KMS-11 (cell line): ENCODE results near the gene HYAL1.
"Not testable (repeated sequence)": the region's sequence is repeated elsewhere in the genome, so short reads cannot be mapped to it uniquely, and the experiment has no call there.

Experiments used
- H2AFZ ChIP-seq: fragments of 200-600 bp; sonication (generic); 2 replicates; pipeline ENCODE4 v1.6.1; 2016; ENCODE audit warnings: antibody characterized with exemption, mixed run types, low read depth
- H3K27ac ChIP-seq: fragments of 200-600 bp; sonication (generic); 2 replicates; pipeline ENCODE4 v1.6.1; 2016; ENCODE audit warnings: mild to moderate bottlenecking, mixed run types
- H3K27me3 ChIP-seq: fragments of 200-600 bp; sonication (generic); 2 replicates; pipeline ENCODE4 v1.6.1; 2017; ENCODE audit warnings: mild to moderate bottlenecking, low read depth, mixed run types, moderate library complexity; ENCODE audit not compliant: insufficient read depth
- H3K36me3 ChIP-seq: fragments of 200-600 bp; sonication (generic); 2 replicates; pipeline ENCODE4 v1.6.1; 2017; ENCODE audit warnings: mild to moderate bottlenecking, mixed run types; ENCODE audit not compliant: insufficient read depth
- H3K4me1 ChIP-seq: fragments of 200-600 bp; sonication (generic); 2 replicates; pipeline ENCODE4 v1.6.1; 2016; ENCODE audit warnings: mild to moderate bottlenecking, low read depth, mixed run types; ENCODE audit not compliant: poor library complexity, severe bottlenecking
- H3K4me2 ChIP-seq: fragments of 200-600 bp; sonication (generic); 2 replicates; pipeline ENCODE4 v1.7.0; 2016; ENCODE audit warnings: mild to moderate bottlenecking, mixed run types
- H3K4me3 ChIP-seq: fragments of 200-600 bp; sonication (generic); IDR thresholded peaks from 2 replicates; pipeline ENCODE4 v1.6.1; 2017; ENCODE audit warnings: low read depth, low read length, mixed read lengths; ENCODE audit not compliant: insufficient read depth
- H3K79me2 ChIP-seq: fragments of 200-600 bp; sonication (generic); 2 replicates; pipeline ENCODE4 v1.6.1; 2016; ENCODE audit warnings: low read depth, mixed run types; ENCODE audit not compliant: insufficient read depth
- H3K9ac ChIP-seq: fragments of 200-600 bp; sonication (generic); 2 replicates; pipeline ENCODE4 v1.6.1; 2016; ENCODE audit warnings: mild to moderate bottlenecking, mixed run types
- H4K20me1 ChIP-seq: fragments of 200-600 bp; sonication (generic); 2 replicates; pipeline ENCODE4 v1.6.1; 2016; ENCODE audit warnings: mild to moderate bottlenecking, mixed run types; ENCODE audit not compliant: insufficient read depth
- TF ChIP-seq, protein P1 (sequence below): fragments of 200-600 bp; sonication (generic); conservative IDR thresholded peaks from 2 replicates; pipeline ENCODE4 v1.6.1; 2017; ENCODE audit warnings: low read depth, mild to moderate bottlenecking, antibody characterized with exemption, low read length, moderate library complexity, mixed read lengths

The HYAL1 gene

DNA sequence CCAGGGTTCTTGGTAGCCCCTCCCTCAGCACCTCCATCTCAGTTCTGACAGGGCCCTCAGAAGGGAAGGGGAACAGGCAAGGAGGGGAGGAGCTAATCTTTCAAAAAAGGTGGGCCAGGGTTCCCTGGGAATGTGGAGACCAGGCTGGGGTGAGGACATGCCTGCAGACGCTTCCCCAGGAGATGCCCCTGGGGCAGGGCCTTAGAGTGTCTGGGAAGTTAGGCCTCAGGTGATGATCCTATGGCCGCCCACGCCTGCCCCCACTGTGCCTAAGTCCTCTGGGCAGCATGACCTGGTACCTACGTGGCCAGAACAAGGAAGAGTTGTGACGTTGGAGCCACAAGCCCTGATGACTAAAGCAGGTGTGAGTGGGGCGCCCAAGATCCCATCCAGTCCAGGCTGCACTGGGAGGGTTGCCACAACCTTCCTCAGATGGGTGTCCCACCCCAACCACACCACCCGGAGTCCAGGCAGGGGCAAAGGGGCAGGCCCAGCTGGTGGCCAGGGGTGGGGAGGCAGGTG, 38.3 kb downstream of the HYAL1 start:
- Histone ChIP-seq H3K36me3 (no peaks in the 10 kb centered on the region), H3K27ac (no peak overlapping the region), H3K4me2 (no peak overlapping the region), H3K4me3 (no peak overlapping the region), H3K27me3 (peaks cover 18% of the 10 kb centered on the region; the same call in 1 of the 2 replicates), H4K20me1 (no peaks in the 10 kb centered on the region), H2AFZ (no peak overlapping the region), H3K4me1 (peaks cover 6% of the 10 kb centered on the region), H3K79me2 (no peaks in the 10 kb centered on the region), H3K9ac (no peak overlapping the region)
- TF ChIP-seq, protein P1, sequence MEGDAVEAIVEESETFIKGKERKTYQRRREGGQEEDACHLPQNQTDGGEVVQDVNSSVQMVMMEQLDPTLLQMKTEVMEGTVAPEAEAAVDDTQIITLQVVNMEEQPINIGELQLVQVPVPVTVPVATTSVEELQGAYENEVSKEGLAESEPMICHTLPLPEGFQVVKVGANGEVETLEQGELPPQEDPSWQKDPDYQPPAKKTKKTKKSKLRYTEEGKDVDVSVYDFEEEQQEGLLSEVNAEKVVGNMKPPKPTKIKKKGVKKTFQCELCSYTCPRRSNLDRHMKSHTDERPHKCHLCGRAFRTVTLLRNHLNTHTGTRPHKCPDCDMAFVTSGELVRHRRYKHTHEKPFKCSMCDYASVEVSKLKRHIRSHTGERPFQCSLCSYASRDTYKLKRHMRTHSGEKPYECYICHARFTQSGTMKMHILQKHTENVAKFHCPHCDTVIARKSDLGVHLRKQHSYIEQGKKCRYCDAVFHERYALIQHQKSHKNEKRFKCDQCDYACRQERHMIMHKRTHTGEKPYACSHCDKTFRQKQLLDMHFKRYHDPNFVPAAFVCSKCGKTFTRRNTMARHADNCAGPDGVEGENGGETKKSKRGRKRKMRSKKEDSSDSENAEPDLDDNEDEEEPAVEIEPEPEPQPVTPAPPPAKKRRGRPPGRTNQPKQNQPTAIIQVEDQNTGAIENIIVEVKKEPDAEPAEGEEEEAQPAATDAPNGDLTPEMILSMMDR = no peak

GRCh38 chr3:50264383-50264963, 38.9 kb downstream of the HYAL1 start:
- no peaks in the 10 kb centered on the region for H3K36me3 ChIP-seq
- no peaks in the 10 kb centered on the region for H3K79me2 ChIP-seq
- H3K4me3 ChIP-seq = no peak overlapping the region
- no peak overlapping the region for H2AFZ ChIP-seq
- peaks cover 18% of the 10 kb centered on the region; the same call in 1 of the 2 replicates for H3K27me3 ChIP-seq
- no peak overlapping the region for H3K9ac ChIP-seq
- H3K4me1 ChIP-seq = peaks cover 6% of the 10 kb centered on the region
- H3K27ac ChIP-seq = no peak overlapping the region
- TF ChIP-seq, protein P1 = no peak
- H4K20me1 ChIP-seq = no peaks in the 10 kb centered on the region
- H3K4me2 ChIP-seq = no peak overlapping the region

DNA sequence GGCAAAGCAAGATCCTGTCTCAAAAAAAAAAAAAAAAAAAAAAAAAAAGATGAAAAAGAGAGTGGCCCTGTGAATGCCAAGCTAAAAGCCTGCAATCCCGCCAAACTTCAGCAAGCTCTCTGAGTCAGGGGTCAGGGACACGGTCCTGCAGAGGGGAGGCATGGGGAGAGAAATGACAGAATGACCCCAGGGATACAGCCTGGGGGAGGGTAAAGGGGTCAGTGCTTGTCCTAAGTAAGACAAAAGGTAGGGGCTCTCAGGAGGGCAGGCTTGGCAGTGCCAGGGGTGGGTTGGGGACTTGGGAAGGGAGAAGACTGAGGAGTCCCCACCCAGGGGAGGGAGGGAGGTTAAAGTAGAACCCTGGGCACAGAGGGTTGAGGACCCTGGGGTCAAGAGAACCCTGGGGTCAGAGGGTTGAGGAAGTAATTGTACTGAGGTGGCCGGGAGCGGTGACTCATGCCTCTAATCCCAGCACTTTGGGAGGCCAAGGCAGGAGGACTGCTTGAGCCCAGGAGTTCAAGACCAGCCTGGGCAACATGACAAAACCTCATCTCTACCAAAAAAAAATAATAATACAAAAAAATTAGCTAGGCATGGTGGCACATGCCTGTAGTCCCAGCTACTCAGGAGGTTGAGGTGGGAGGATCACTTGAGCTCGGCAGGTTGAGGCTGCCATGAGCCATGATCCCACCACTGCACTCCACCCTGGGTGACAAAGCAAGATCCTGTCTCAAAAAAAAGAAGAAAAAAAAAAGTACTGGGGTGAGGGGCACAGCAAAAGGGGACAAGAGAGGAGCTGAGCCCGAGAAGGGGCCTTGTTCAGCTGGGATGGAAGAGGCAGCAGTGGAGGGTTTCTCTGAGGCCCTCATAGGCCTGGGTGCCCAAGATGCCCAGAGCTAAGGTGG, 39.6 kb downstream of the HYAL1 start:
- Histone ChIP-seq H3K4me2 (no peak overlapping the region), H3K27ac (no peak overlapping the region), H3K27me3 (peaks cover 17% of the 10 kb centered on the region; the same call in 1 of the 2 replicates), H3K4me3 (no peak overlapping the region), H3K79me2 (no peaks in the 10 kb centered on the region), H3K9ac (no peak overlapping the region), H2AFZ (no peak overlapping the region), H4K20me1 (no peaks in the 10 kb centered on the region), H3K36me3 (no peaks in the 10 kb centered on the region), H3K4me1 (peaks cover 6% of the 10 kb centered on the region)
- TF ChIP-seq, protein P1 = no peak

GRCh38 chr3:50262778-50263177, 40.6 kb downstream of the HYAL1 start:
- Histone ChIP-seq H3K27ac (no peak overlapping the region), H3K4me2 (no peak overlapping the region), H3K36me3 (no peaks in the 10 kb centered on the region), H3K4me1 (peaks cover 6% of the 10 kb centered on the region), H3K4me3 (no peak overlapping the region), H3K9ac (no peak overlapping the region), H3K27me3 (peaks cover 11% of the 10 kb centered on the region; the same call in 1 of the 2 replicates), H4K20me1 (no peaks in the 10 kb centered on the region), H2AFZ (no peak overlapping the region), H3K79me2 (no peaks in the 10 kb centered on the region)
- TF ChIP-seq, protein P1 = no peak

DNA sequence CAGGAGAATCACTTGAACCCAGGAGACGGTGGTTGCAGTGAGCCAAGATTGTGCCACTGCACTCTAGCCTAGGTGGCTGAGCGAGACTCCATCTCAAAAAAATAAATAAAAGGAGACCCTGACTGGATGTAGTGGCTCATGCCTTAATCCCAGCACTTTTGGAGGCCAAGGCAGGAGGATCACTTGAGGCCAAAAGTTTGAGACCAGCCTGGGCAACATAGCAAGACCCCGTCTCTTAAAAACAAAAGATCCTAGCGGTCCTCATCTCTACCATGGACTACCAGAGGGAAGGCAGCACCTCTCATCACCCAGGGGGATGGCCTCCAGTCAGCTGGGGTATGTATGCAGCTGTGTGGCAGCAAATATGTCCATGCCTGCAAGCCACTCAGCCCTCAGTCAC, 41.2 kb downstream of the HYAL1 start:
- H3K4me3 ChIP-seq, H3K4me2 ChIP-seq, H4K20me1 ChIP-seq, H3K9ac ChIP-seq, H2AFZ ChIP-seq, H3K27me3 ChIP-seq, H3K27ac ChIP-seq, H3K4me1 ChIP-seq, H3K36me3 ChIP-seq, H3K79me2 ChIP-seq: not testable (repeated sequence)
